Measurements from ENCODE around the gene KCNQ1.
A peak's percentile ranks its signal among the peaks of the same experiment; 100 is the strongest.

KCNQ1 gene

GRCh38 chr11:2443881-2444820, 657 bp upstream of the KCNQ1 start, which contains the start of gene TRPM5:
TRPM5 (minus strand) TSS chr11:2444514; CDS start chr11:2423036, 21,478 bp downstream.
- peak; percentile 69 for DNase-seq (ENCODE audit: low spot score)

- DNase-seq (ENCODE audit: low spot score), result no peak
Observed at GRCh38 chr11:2445746-2446551, 1.1 kb downstream of the KCNQ1 start.

GRCh38 chr11:2446590-2447252, 1.9 kb downstream of the KCNQ1 start:
- peak; percentile 55 for DNase-seq (ENCODE audit: low spot score)

- no peak for DNase-seq (ENCODE audit: low spot score)
Observed at GRCh38 chr11:2447253-2447950, 2.6 kb downstream of the KCNQ1 start.

GRCh38 chr11:2447951-2448650, 3.3 kb downstream of the KCNQ1 start:
- no peak for DNase-seq (ENCODE audit: low spot score)

- DNase-seq (ENCODE audit: low spot score), result no peak
Observed at GRCh38 chr11:2448661-2449547, 4.1 kb downstream of the KCNQ1 start.

- no peak for DNase-seq (ENCODE audit: low spot score)
Observed at GRCh38 chr11:2449548-2450320, 4.9 kb downstream of the KCNQ1 start.

GRCh38 chr11:2450321-2451041, 5.7 kb downstream of the KCNQ1 start:
- no peak for DNase-seq (ENCODE audit: low spot score)

- no peak for DNase-seq (ENCODE audit: low spot score)
Observed at GRCh38 chr11:2451336-2451735, 6.5 kb downstream of the KCNQ1 start.

GRCh38 chr11:2451916-2452315, 7.1 kb downstream of the KCNQ1 start:
- DNase-seq (ENCODE audit: low spot score), result no peak

GRCh38 chr11:2452321-2453012, 7.7 kb downstream of the KCNQ1 start:
- no peak for DNase-seq (ENCODE audit: low spot score)

- DNase-seq (ENCODE audit: low spot score), result no peak
Observed at GRCh38 chr11:2453436-2453835, 8.6 kb downstream of the KCNQ1 start.

- no peak for DNase-seq (ENCODE audit: low spot score)
Observed at GRCh38 chr11:2458321-2458720, 13.5 kb downstream of the KCNQ1 start.

- DNase-seq (ENCODE audit: low spot score), result no peak
Observed at GRCh38 chr11:2459016-2459725, 14.4 kb downstream of the KCNQ1 start.

GRCh38 chr11:2459796-2460531, 15.2 kb downstream of the KCNQ1 start:
- DNase-seq (ENCODE audit: low spot score), result peak; percentile 12

GRCh38 chr11:2460540-2461252, 15.9 kb downstream of the KCNQ1 start:
- DNase-seq (ENCODE audit: low spot score), result peak; percentile 16

All from NAMALWA (cell line).